GM10266 (cell line): ENCODE data around the gene TFAP2B.

Source experiments
- DNase-seq: peaks from one replicate; pipeline ENCODE4 v3.0.0; 2012; ENCODE audit errors: extremely low spot score
- CTCF ChIP-seq: IDR thresholded peaks from 2 replicates; pipeline ENCODE4 v1.5.1; 2012; ENCODE audit warnings: mild to moderate bottlenecking, low read depth; ENCODE audit not compliant: control insufficient read depth, insufficient read depth; ENCODE audit errors: missing control alignments

The TFAP2B gene

GRCh38 chr6:50848989-50849795, 30.5 kb downstream of the TFAP2B start:
- DNase-seq: no peak
- TF ChIP-seq CTCF: no peak

- no peak for TF ChIP-seq CTCF
- no peak for DNase-seq
These were observed 31.1 kb downstream of the TFAP2B start for GRCh38 chr6:50849796-50850180.

GRCh38 chr6:50850223-50851048, 31.8 kb downstream of the TFAP2B start:
- no peak for DNase-seq

GRCh38 chr6:50851049-50851845, 32.6 kb downstream of the TFAP2B start:
- no peak for TF ChIP-seq CTCF
- DNase-seq: no peak

More at GRCh38 chr6:50850223-50851048, 31.8 kb downstream of the TFAP2B start:
- TF ChIP-seq CTCF: no peak

- TF ChIP-seq CTCF: no peak
- DNase-seq: no peak
These were observed 35.3 kb downstream of the TFAP2B start for GRCh38 chr6:50853939-50854338.

GRCh38 chr6:50861692-50862091, 43.0 kb downstream of the TFAP2B start:
- DNase-seq: no peak
- TF ChIP-seq CTCF: no peak
